Measurements from ENCODE around the gene PSMA6.
A peak's percentile ranks its signal among the peaks of the same experiment; 100 is the strongest.
"Not testable (repeated sequence)": the region's sequence is repeated elsewhere in the genome, so short reads cannot be mapped to it uniquely, and the experiment has no call there.

PSMA6 gene

GRCh38 chr14:35285168-35286002 is 6.8 kb upstream of the PSMA6 start:
- peak in 1 of 4 experiments; percentile 9 for DNase-seq

DNA sequence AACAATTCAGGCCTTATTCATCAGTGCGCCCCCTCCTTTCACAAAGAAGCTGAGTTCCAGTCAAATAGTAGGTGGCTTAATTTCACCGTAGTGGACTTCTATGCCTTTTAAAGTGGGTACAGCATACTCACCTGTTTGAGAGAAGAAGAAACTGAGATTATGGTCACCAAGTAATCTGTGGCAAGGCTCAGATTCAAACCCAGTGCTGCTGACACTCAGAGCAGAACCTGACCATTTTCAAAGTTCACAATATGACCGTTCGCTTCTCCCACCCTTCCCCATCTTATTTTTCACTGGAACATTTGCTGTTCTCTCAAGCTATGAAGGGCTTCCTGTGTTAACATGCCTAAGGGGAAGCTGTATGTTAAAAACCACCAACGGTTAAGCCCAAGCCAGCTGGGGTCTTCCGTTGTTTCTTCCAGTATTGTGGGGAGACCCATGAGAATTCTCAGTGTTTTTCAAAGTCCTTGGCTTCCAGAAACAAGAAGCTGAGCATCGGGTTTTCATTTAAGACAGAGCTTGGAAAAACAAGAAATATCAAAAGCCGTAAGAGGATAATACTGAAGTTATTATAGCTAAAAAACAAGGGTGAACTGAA is 6.1 kb upstream of the PSMA6 start:
- DNase-seq = no peak

- no peak for DNase-seq
Measured at GRCh38 chr14:35286707-35287106, 5.5 kb upstream of the PSMA6 start.

DNA sequence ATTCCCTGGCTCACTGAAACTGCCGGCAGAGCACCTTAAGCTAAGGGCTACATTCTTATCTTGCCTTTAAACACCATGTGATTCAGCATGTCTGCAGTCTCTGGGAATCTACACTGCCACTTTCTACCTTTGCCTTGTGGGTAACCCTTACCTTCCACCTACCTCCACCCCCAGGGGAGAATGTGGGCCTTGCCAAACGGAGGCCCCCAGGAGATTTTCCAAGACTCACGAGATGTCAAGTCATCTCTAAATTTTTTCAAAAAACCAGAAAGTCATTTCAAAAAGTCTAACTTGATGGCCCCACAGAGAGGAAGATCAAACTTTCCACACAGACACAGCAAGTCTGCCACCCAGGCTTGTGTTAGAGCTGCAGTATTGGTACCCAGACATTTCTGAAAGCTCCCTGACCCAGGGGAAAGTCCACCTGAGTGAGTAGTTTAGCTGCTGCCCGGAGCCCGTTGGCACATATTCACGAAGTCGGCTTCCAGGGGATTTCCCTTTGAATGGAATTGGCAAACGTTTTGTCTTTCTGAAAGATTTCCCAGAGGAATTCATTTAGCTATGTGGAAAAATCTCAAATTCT is 4.7 kb upstream of the PSMA6 start:
- peak in 1 of 4 experiments; percentile 20 for DNase-seq

DNA sequence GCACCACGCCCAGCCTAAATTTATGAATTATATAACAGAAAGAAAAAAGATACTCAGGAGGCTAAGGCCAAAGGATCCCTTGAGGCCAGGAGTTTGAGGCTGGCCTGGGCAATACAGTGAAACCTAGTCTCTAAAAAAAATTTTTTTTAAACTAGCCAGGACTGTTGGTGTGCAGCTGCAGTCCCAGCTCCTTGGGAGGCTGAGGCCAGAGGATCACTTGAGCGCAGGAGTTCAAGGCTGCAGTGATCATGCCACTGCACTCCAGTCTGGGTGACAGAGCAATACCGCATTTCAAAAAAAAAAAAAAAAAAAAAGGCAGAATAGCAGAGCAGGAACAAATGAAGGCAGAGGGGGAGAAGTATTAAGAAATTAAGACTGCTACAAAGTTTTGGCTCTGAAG is 2.6 kb upstream of the PSMA6 start:
- DNase-seq = no peak

- DNase-seq = no peak
Measured at GRCh38 chr14:35292770-35293561, 784 bp downstream of the PSMA6 start.

GRCh38 chr14:35295845-35296161 is 3.6 kb downstream of the PSMA6 start:
- DNase-seq = no peak

GRCh38 chr14:35296545-35296944 is 4.4 kb downstream of the PSMA6 start:
- DNase-seq = no peak

- no peak for DNase-seq
Measured at GRCh38 chr14:35297706-35298105, 5.5 kb downstream of the PSMA6 start.

DNA sequence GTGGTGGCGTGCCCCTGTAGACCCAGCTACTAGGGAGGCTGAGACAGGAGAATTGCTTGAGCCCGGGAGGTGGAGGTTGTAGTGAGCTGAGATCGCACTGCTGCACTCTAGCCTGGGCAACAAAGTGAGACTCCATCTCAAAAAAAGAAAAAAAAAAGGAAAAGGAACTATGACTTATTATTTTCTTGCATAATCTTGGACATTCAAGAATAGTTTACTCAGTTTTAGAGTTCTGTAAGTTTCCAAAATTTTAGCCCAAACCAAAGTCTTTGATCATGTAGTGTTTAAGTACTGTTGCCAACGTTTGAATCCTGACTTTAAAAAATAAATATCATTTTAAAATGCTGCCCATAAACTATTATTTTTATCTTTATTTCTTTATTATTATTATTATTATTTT is 6.2 kb downstream of the PSMA6 start:
- no peak for DNase-seq

DNA sequence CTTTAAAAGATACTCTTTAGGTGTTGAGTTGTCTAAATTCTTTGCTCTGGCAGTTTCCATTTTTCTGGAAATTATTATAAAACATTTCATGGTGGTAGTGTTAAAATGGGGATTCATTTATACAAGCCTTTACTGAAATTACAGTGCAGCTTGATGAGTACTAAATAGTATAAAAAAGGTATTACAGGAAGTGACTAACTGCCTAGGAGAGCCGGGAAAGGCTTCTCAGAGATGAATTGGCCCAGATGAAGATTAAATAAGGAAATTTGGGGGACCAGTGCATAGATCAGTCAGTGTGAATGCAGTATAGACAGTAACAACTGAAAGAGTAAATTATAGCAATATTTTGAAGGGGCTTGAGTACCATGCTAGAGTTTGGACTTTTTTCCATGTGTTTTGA is 7.5 kb downstream of the PSMA6 start:
- no peak for DNase-seq

GRCh38 chr14:35300228-35300627 is 8.0 kb downstream of the PSMA6 start:
- DNase-seq = no peak

DNA sequence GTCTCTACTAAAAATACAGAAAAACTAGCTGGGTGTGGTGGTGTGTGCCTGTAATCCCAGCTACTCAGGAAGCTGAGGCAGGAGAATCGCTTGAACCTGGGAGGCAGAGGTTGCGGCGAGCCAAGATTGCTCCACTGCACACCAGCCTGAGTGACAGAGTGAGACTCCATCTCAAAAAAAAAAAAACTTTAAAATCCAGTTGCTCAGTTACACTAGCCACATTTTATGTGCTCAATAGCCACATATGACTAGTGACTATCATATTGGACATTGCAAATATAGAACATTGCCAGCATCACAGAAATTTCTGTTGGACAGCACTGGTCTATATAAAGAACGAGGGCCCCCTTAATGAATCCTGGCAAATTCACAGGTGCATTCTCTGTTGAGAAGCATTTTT is 9.2 kb downstream of the PSMA6 start:
- not testable (repeated sequence) for DNase-seq

- DNase-seq = no peak
Measured at GRCh38 chr14:35301735-35302528, 9.8 kb downstream of the PSMA6 start.

- DNase-seq = no peak
Measured at GRCh38 chr14:35303149-35303935, 11.2 kb downstream of the PSMA6 start.

DNA sequence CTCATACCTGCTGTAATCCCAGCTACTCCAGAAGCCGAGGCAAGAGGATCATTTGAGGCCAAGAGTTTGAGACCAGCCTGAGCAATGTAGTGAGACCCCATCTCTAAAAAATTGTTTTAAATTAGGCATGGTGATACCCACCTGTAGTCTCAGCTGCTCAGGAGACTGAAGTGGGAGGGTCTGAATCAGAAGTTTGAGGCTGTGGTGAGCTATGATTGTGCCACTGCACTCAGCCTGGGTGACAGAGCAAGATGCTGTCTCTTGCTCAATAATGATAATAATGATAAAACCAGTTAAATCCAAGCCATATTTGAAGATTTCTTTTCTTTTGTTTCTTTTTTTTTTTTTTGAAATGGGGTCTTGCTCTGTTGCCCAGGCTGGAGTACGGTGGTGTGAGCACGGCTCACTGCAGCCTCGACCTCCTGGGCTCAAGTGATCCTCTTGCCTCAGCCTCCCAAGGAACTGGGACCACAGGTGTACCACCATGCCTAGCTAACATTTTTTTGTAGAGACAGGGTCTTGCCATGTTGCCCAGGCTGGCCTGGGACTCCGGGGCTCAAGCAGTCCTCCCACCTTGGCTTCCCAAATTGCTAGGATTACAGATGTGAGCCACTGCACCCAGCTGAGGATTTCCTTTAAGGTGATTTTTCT is 12.8 kb downstream of the PSMA6 start:
- no peak for DNase-seq

- no peak for DNase-seq
Measured at GRCh38 chr14:35305633-35306032, 13.5 kb downstream of the PSMA6 start.

DNA sequence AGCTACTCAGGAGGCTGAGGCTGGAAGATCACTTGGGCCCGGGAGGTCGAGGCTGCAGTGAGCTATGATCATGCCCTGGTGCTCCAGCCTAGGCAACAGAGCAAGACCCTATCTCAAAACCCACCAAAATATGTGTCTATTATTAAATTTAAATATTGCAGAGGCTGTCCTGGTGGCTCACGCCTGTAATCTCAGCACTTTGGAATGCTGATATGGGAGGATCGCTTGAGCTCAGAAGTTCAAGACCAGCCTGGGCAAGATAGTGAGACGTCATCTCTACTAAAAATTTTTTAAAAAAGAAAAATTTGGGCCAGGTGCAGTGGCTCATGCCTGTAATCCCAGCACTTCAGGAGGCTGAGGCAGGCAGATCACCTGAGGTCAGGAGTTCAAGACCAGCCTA is 13.9 kb downstream of the PSMA6 start:
- DNase-seq = no peak

DNA sequence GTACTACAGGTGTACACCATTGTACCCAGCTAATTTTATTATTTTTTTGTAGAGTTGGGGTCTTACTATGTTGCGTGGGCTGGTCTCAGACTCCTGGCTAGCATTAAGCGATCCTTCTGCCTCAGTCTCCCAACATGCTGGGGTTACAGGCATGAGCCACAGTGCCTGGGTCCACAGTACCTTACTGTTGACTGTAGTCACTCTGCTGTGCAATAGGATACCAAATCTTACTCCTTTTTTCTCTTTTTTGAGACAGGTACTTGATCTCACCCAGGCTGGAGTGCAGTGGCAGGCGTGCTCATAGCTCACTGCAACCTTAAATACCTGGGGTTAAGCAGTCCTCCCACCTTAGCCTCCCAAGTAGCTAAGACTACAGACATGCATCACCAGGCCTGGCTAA is 25.6 kb downstream of the PSMA6 start:
- no peak for DNase-seq

- DNase-seq = no peak
Measured at GRCh38 chr14:35319509-35319908, 27.3 kb downstream of the PSMA6 start.

DNA sequence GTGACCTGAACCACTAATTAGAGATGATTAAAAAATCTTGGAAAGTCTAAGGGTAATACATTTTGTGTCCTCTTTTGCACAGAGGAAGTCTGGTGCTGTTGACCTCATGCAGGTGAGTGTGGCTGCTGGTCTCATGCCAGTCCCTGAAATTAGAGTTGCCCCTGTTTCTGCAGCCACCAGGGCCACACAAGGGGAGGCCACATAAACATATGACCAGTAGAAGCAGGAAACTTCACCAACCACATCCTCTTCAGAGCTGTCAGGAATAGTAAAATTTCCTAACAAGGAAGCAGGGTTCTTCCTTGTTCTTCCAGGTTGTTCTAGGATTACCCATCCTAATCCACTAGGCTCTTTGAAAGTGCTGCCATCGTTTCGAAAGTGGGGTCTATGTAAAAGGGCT is 28.3 kb downstream of the PSMA6 start:
- no peak for DNase-seq
